Spleen (tissue), 7 donors: ENCODE measurements around the gene CAMSAP2.
"Not testable (repeated sequence)": the region's sequence is repeated elsewhere in the genome, so short reads cannot be mapped to it uniquely, and the experiment has no call there.

Experiments used
- POLR2AphosphoS5 ChIP-seq, 3 donors: sonication (generic); formaldehyde crosslinking; IDR thresholded peaks; one replicate each; pipeline ENCODE4 v1.5.1; 2017; ENCODE audit warnings: antibody characterized with exemption in 3 of 3
- TF ChIP-seq, protein P1 (sequence below), 11 experiments: fragments of 200-600 bp in 7 of 11; fragments of 450-650 bp in 4 of 11; sonication (generic) in 4 of 11; IDR thresholded peaks in 8 of 11; conservative IDR thresholded peaks in 3 of 11; 1 replicate in 7 of 11; 2 replicates in 4 of 11; pipeline versions ENCODE4 v1.4.0 to v1.8.0; 2016 to 2021; ENCODE audit warnings: antibody characterized with exemption in 11 of 11, inconsistent platforms in 4 of 11, mild to moderate bottlenecking in 1 of 11
- donor health status: DM: no; HTN: no; CAD: no; lungs with moderate emphysema.
- donor health status: DM: no; HTN: no; CAD: no.
- donor health status: DM: no; HTN: no; CAD: no.

DNA sequence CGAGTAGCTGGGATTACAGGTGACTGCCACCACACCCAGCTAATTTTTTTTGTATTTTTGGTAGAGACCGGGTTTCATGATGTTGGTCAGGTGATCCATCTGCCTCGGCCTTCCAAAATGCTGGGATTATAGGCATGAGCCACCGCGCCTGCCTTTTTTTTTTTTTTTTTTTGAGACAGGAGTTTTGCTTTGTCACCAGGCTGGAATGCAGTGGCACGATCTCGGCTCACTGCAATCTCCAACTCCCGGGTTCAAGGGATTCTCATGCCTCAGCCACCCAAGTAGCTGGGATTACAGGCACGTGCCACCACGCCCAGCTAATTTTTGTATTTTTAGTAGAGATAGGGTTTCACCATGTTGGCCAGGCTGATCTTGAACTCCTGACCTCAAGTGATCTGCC lies 12.1 kb downstream of the CAMSAP2 start:
- TF ChIP-seq, protein P1, sequence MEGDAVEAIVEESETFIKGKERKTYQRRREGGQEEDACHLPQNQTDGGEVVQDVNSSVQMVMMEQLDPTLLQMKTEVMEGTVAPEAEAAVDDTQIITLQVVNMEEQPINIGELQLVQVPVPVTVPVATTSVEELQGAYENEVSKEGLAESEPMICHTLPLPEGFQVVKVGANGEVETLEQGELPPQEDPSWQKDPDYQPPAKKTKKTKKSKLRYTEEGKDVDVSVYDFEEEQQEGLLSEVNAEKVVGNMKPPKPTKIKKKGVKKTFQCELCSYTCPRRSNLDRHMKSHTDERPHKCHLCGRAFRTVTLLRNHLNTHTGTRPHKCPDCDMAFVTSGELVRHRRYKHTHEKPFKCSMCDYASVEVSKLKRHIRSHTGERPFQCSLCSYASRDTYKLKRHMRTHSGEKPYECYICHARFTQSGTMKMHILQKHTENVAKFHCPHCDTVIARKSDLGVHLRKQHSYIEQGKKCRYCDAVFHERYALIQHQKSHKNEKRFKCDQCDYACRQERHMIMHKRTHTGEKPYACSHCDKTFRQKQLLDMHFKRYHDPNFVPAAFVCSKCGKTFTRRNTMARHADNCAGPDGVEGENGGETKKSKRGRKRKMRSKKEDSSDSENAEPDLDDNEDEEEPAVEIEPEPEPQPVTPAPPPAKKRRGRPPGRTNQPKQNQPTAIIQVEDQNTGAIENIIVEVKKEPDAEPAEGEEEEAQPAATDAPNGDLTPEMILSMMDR (IDR thresholded peaks at IDR 0.05 in 8 of 11, conservative IDR thresholded peaks at IDR 0.05 in 3 of 11), result not testable (repeated sequence)
- TF ChIP-seq POLR2AphosphoS5 (IDR thresholded peaks at IDR 0.05), result not testable (repeated sequence)
